A549 (cell line): Measurements from ENCODE around the gene S1PR5. TPM values are rescaled to one million over a fixed set of nuclear protein-coding genes. Genes with fewer than 3 reads are reported as not detected.

Experiments used
- ATAC-seq, 2 experiments: fragments of 200-7000 bp in 1 of 2; fragments of >200 bp in 1 of 2; cut with Nextera tagmentation in 1 of 2; cut with Tn5 transposase in 1 of 2; 3 replicates each; pipeline versions ENCODE4 v1.8.0 to v1.9.1; 2018 to 2020; ENCODE audit warnings: mild to moderate bottlenecking in 1 of 2, moderate library complexity in 1 of 2
- CTCF ChIA-PET: fragments of 300-600 bp; sonication (Branson Sonifier 250); formaldehyde crosslinking; extraction: SDS; loops from one replicate; lab custom pipeline; 2021; ENCODE audit warnings: antibody characterized with exemption, inconsistent platforms; lab: Yijun Ruan, JAX
- POLR2A ChIA-PET: fragments of 350-600 bp; formaldehyde crosslinking; extraction: SDS; loops from one replicate; lab custom pipeline; 2021; ENCODE audit warnings: antibody characterized with exemption, inconsistent platforms; lab: Yijun Ruan, JAX
- DNase-seq, 2 experiments: peaks; one replicate each; pipeline versions ENCODE4 v3.0.0 to v3.0.0-alpha.2; 2011 to 2016; ENCODE audit warnings: low read depth in 1 of 2, low spot score in 1 of 2
- FAIRE-seq: peaks from 2 replicates; lab custom pipeline; 2011; peaks lifted over from hg19 to GRCh38; lab: Jason Lieb, UNC
- H3K27ac ChIP-seq, 2 experiments: fragments of >200 bp; sonication (Bioruptor Twin); formaldehyde crosslinking; 3 replicates each; pipeline ENCODE4 v1.5.1; 2016 to 2017
- H3K4me1 ChIP-seq: fragments of >200 bp; sonication (Bioruptor Twin); formaldehyde crosslinking; 3 replicates; pipeline ENCODE4 v1.6.1; 2016
- H3K4me2 ChIP-seq: fragments of >200 bp; sonication (Bioruptor Twin); formaldehyde crosslinking; 3 replicates; pipeline ENCODE4 v1.6.1; 2016
- H3K4me3 ChIP-seq: fragments of >200 bp; sonication (Bioruptor Twin); formaldehyde crosslinking; 3 replicates; pipeline ENCODE4 v1.5.1; 2016
- H3K9me3 ChIP-seq: fragments of >200 bp; sonication (Bioruptor Twin); formaldehyde crosslinking; 3 replicates; pipeline ENCODE4 v1.6.1; 2016
- BCL3 ChIP-seq: fragments of >200 bp; sonication (Bioruptor Twin); formaldehyde crosslinking; IDR thresholded peaks from 3 replicates; pipeline ENCODE4 v1.6.1; 2016
- BHLHE40 ChIP-seq: IDR thresholded peaks from 2 replicates; pipeline ENCODE4 v1.6.1; 2012; ENCODE audit warnings: low read depth, low read length, inconsistent platforms
- CHD2 ChIP-seq: fragments of 150-350 bp; IDR thresholded peaks from 2 replicates; pipeline ENCODE4 v1.6.1; 2014; ENCODE audit warnings: low read length; ENCODE audit not compliant: partially characterized antibody
- E2F6 ChIP-seq: IDR thresholded peaks from 2 replicates; pipeline ENCODE4 v1.6.1; 2012; ENCODE audit warnings: low read depth, borderline replicate concordance
- EHMT2 ChIP-seq: fragments of 200-600 bp; sonication (generic); IDR thresholded peaks from 2 replicates; pipeline ENCODE4 v1.6.1; 2016; ENCODE audit warnings: antibody characterized with exemption, low read depth, mild to moderate bottlenecking, moderate library complexity
- FOSL2 ChIP-seq, 2 experiments: fragments of 450-650 bp in 1 of 2; fragments of >200 bp in 1 of 2; sonication (Bioruptor Twin) in 1 of 2; formaldehyde crosslinking; IDR thresholded peaks; 2 replicates each; pipeline versions ENCODE4 v1.5.0 to v1.6.1; 2016 to 2020; ENCODE audit warnings: mild to moderate bottlenecking in 1 of 2, moderate library complexity in 1 of 2
- HES2 ChIP-seq: fragments of >200 bp; sonication (Bioruptor Twin); formaldehyde crosslinking; IDR thresholded peaks from 2 replicates; pipeline ENCODE4 v1.6.1; 2016
- HMGXB4 ChIP-seq: fragments of 250-450 bp; sonication (Bioruptor Pico); IDR thresholded peaks from 2 replicates; pipeline ENCODE4 v1.5.0; 2021; ENCODE audit warnings: mild to moderate bottlenecking, moderate library complexity, borderline replicate concordance
- HOXB5 ChIP-seq: fragments of 250-450 bp; sonication (Bioruptor Pico); IDR thresholded peaks from 2 replicates; pipeline ENCODE4 v1.5.0; 2020; ENCODE audit warnings: mild to moderate bottlenecking, moderate library complexity
- JUN ChIP-seq, 2 experiments: fragments of >200 bp; sonication (Bioruptor Twin); formaldehyde crosslinking; IDR thresholded peaks; 2 replicates in 1 of 2; 3 replicates in 1 of 2; pipeline ENCODE4 v1.6.1; 2016 to 2017
- JUNB ChIP-seq: fragments of >200 bp; sonication (Bioruptor Twin); formaldehyde crosslinking; IDR thresholded peaks from 2 replicates; pipeline ENCODE4 v1.6.1; 2016
- MAZ ChIP-seq: fragments of 150-350 bp; IDR thresholded peaks from 2 replicates; pipeline ENCODE4 v1.6.1; 2014; ENCODE audit warnings: antibody characterized with exemption, low read depth, low read length, borderline replicate concordance
- MYC ChIP-seq: IDR thresholded peaks from 2 replicates; pipeline ENCODE4 v1.6.1; 2012; ENCODE audit warnings: mild to moderate bottlenecking, inconsistent platforms, low read length, improper control_type of control experiment, borderline replicate concordance
- NPAS2 ChIP-seq: fragments of 250-450 bp; sonication (Bioruptor Pico); IDR thresholded peaks from 2 replicates; pipeline ENCODE4 v1.8.0; 2022; ENCODE audit warnings: mild to moderate bottlenecking, moderate library complexity, borderline replicate concordance
- NR3C1 ChIP-seq: fragments of >200 bp; sonication (Bioruptor Twin); formaldehyde crosslinking; IDR thresholded peaks from 3 replicates; pipeline ENCODE4 v1.6.1; 2017
- PHF8 ChIP-seq: fragments of 200-600 bp; sonication (generic); IDR thresholded peaks from 2 replicates; pipeline ENCODE4 v1.6.1; 2016; ENCODE audit warnings: low read depth, mild to moderate bottlenecking, antibody characterized with exemption, moderate library complexity, borderline replicate concordance
- POLR2A ChIP-seq: IDR thresholded peaks from 2 replicates; pipeline ENCODE4 v1.6.1; 2012; ENCODE audit warnings: mild to moderate bottlenecking, low read length
- RAD21 ChIP-seq, 2 experiments: fragments of >200 bp in 1 of 2; sonication (Bioruptor Twin) in 1 of 2; formaldehyde crosslinking in 1 of 2; IDR thresholded peaks in 1 of 2; conservative IDR thresholded peaks in 1 of 2; 2 replicates in 1 of 2; 3 replicates in 1 of 2; pipeline ENCODE4 v1.6.1; 2012 to 2018; ENCODE audit warnings: inconsistent platforms in 1 of 2
- RCOR1 ChIP-seq: fragments of 150-350 bp; IDR thresholded peaks from 2 replicates; pipeline ENCODE4 v1.6.1; 2014; ENCODE audit warnings: antibody characterized with exemption, low read length, low read depth
- SMC3 ChIP-seq: fragments of >200 bp; sonication (Bioruptor Twin); formaldehyde crosslinking; IDR thresholded peaks from 3 replicates; pipeline ENCODE4 v1.6.1; 2018; ENCODE audit warnings: inconsistent platforms
- TFCP2L1 ChIP-seq: fragments of 250-450 bp; sonication (Bioruptor Pico); IDR thresholded peaks from 2 replicates; pipeline ENCODE4 v1.5.0; 2021; ENCODE audit warnings: mild to moderate bottlenecking
- ZC3H11A ChIP-seq: fragments of 450-650 bp; IDR thresholded peaks from 2 replicates; pipeline ENCODE4 v1.6.1; 2014; ENCODE audit warnings: antibody characterized with exemption, mild to moderate bottlenecking
- ZFP36 ChIP-seq: fragments of 450-650 bp; IDR thresholded peaks from 2 replicates; pipeline ENCODE4 v1.6.1; 2014; ENCODE audit warnings: borderline replicate concordance; ENCODE audit not compliant: partially characterized antibody
- WGBS: methylation state at CpG from one replicate; pipeline ENCODE4 v1.1.6; 2017; ENCODE audit errors: missing lambda C conversion rate; 5-methylcytosine and 5-hydroxymethylcytosine counted together
- polyA plus RNA-seq, 4 experiments: library from polyadenylated mRNA; depleted of rRNA in 3 of 4; stranded (reverse); fragments of >200 nt; fragmentation: RNase III in 1 of 4; extraction: RNeasy Plus Mini Kit Qiagen cat#74134 plus additional on column Dnase treatment in 1 of 4; gene quantifications; 2 replicates in 3 of 4; 3 replicates in 1 of 4; pipeline ENCODE4 v1.2.3, GENCODE V29; 2011 to 2017
- TF ChIP-seq, protein P1 (sequence below): fragments of 200-600 bp; sonication (generic); IDR thresholded peaks from 2 replicates; pipeline ENCODE4 v1.6.1; 2016; ENCODE audit warnings: antibody characterized with exemption, mild to moderate bottlenecking, moderate library complexity
- TF ChIP-seq, protein P2 (sequence below): IDR thresholded peaks from 2 replicates; pipeline ENCODE4 v1.6.1; 2012

S1PR5 gene
- polyA plus RNA-seq, 2 of the 4 experiments (the other 2 are of a cell fraction) = 2.1 to 3.8 TPM

- Histone ChIP-seq H3K9me3 (no peaks in the 10 kb centered on the region), H3K4me2 (no peak overlapping the region), H3K4me3 (no peak overlapping the region), H3K27ac (no peak overlapping the region), H3K4me1 (peaks cover 22% of the 10 kb centered on the region; the same call in 2 of the 3 replicates)
- CTCF ChIA-PET = interaction anchor here (1.1 kb wide), 1 partner anchor 13 kb away, joined by 4 read pairs; no protein-coding TSS in a partner anchor
- WGBS = 96% methylated on average over 85 of the region's 107 CpGs
- TF ChIP-seq TFCP2L1 (CRISPR knock-in tag) = no peak
- TF ChIP-seq E2F6 = no peak
- TF ChIP-seq BHLHE40 = no peak
- TF ChIP-seq ZFP36 = no peak
- TF ChIP-seq MYC = no peak
- TF ChIP-seq FOSL2 (IDR thresholded peaks at IDR 0.05) = no peak
- TF ChIP-seq FOSL2 (CRISPR knock-in tag; IDR thresholded peaks at IDR 0.05) = no peak
- TF ChIP-seq MAZ = no peak
- TF ChIP-seq CHD2 = no peak
- no peak for TF ChIP-seq RCOR1
- DNase-seq (no peak), ATAC-seq (no peak), FAIRE-seq (no peak)
- POLR2A ChIA-PET = no interaction called here
Observed at GRCh38 chr19:10514211-10515145, 2.8 kb downstream of the S1PR5 start.

DNA sequence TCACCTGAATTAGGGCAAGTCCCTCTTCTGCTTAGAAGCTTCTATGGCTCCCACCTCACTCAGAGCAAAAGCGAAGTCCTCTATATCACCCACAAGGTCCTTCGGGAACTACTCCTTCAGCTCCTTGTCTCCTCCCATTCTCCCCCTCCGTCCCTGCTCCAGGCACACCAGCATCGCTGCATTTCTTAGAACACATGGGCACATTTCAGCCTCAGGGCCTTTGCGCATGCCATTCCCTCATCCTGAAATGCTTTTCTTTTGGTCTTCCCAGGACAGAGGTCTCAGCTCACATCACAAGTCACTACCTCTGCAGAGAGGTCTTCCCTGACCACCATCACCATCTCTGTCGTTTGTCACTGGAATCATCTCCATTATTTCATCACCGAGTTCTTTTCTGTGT lies 4.0 kb downstream of the S1PR5 start:
- ChIA-PET POLR2A (no interaction called here), CTCF (interaction anchor here (0.6 to 2.0 kb wide), 4 partner anchors 9 to 110 kb away, joined by 3 to 8 read pairs (median 4); partner anchors contain the start of gene KEAP1)
- DNase-seq = no peak
- Histone ChIP-seq H3K4me2 (no peak overlapping the region), H3K27ac (no peak overlapping the region), H3K4me1 (peaks cover 19% of the 10 kb centered on the region; the same call in 2 of the 3 replicates), H3K4me3 (no peak overlapping the region), H3K9me3 (no peaks in the 10 kb centered on the region)
- ATAC-seq = no peak
- TF ChIP-seq JUN (IDR thresholded peaks at IDR 0.05) (no peak), HOXB5 (CRISPR knock-in tag) (no peak), POLR2A (no peak), E2F6 (no peak), ZC3H11A (no peak), JUNB (no peak), BCL3 (no peak), NPAS2 (CRISPR knock-in tag) (no peak), RCOR1 (no peak), PHF8 (no peak), SMC3 (no peak), RAD21 (conservative IDR thresholded peaks at IDR 0.05 in 1 of 2, IDR thresholded peaks at IDR 0.05 in 1 of 2) (no peak), EHMT2 (no peak), HMGXB4 (no peak), HES2 (no peak), NR3C1 (no peak)
- TF ChIP-seq, protein P1, sequence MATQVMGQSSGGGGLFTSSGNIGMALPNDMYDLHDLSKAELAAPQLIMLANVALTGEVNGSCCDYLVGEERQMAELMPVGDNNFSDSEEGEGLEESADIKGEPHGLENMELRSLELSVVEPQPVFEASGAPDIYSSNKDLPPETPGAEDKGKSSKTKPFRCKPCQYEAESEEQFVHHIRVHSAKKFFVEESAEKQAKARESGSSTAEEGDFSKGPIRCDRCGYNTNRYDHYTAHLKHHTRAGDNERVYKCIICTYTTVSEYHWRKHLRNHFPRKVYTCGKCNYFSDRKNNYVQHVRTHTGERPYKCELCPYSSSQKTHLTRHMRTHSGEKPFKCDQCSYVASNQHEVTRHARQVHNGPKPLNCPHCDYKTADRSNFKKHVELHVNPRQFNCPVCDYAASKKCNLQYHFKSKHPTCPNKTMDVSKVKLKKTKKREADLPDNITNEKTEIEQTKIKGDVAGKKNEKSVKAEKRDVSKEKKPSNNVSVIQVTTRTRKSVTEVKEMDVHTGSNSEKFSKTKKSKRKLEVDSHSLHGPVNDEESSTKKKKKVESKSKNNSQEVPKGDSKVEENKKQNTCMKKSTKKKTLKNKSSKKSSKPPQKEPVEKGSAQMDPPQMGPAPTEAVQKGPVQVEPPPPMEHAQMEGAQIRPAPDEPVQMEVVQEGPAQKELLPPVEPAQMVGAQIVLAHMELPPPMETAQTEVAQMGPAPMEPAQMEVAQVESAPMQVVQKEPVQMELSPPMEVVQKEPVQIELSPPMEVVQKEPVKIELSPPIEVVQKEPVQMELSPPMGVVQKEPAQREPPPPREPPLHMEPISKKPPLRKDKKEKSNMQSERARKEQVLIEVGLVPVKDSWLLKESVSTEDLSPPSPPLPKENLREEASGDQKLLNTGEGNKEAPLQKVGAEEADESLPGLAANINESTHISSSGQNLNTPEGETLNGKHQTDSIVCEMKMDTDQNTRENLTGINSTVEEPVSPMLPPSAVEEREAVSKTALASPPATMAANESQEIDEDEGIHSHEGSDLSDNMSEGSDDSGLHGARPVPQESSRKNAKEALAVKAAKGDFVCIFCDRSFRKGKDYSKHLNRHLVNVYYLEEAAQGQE = no peak
- TF ChIP-seq, protein P2, sequence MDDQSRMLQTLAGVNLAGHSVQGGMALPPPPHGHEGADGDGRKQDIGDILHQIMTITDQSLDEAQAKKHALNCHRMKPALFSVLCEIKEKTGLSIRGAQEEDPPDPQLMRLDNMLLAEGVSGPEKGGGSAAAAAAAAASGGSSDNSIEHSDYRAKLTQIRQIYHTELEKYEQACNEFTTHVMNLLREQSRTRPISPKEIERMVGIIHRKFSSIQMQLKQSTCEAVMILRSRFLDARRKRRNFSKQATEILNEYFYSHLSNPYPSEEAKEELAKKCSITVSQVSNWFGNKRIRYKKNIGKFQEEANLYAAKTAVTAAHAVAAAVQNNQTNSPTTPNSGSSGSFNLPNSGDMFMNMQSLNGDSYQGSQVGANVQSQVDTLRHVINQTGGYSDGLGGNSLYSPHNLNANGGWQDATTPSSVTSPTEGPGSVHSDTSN = no peak
- no peak for FAIRE-seq
- WGBS = 85% methylated on average over 7 of the region's 7 CpGs
